ENCODE measurements around the gene TAGLN.

GRCh38 chr11:117192401-117192875, 6.7 kb upstream of the TAGLN start:
- TF ChIP-seq, protein P1, sequence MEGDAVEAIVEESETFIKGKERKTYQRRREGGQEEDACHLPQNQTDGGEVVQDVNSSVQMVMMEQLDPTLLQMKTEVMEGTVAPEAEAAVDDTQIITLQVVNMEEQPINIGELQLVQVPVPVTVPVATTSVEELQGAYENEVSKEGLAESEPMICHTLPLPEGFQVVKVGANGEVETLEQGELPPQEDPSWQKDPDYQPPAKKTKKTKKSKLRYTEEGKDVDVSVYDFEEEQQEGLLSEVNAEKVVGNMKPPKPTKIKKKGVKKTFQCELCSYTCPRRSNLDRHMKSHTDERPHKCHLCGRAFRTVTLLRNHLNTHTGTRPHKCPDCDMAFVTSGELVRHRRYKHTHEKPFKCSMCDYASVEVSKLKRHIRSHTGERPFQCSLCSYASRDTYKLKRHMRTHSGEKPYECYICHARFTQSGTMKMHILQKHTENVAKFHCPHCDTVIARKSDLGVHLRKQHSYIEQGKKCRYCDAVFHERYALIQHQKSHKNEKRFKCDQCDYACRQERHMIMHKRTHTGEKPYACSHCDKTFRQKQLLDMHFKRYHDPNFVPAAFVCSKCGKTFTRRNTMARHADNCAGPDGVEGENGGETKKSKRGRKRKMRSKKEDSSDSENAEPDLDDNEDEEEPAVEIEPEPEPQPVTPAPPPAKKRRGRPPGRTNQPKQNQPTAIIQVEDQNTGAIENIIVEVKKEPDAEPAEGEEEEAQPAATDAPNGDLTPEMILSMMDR (IDR thresholded peaks at IDR 0.05; ENCODE audit: low read length), result no peak
- TF ChIP-seq EZH2 (optimal IDR thresholded peaks at IDR 0.05; ENCODE audit: low read depth, low read length), result no peak
- TF ChIP-seq EZH2phosphoT487 (IDR thresholded peaks at IDR 0.05; ENCODE audit: low read length), result no peak

Data from MM.1S (cell line).